Activated CD8-positive, alpha-beta memory T cell treated with anti-CD3 and anti-CD28 coated beads for 1 hour (primary cell): ENCODE measurements around the gene VPS35L.

ENCODE experiments used
- DNase-seq, 2 donors: peaks; one replicate each; pipeline ENCODE4 v3.0.0-alpha.2; 2020; ENCODE audit warnings: low read depth in 1 of 2; ENCODE audit errors: extremely low read depth in 1 of 2

Gene VPS35L

DNA sequence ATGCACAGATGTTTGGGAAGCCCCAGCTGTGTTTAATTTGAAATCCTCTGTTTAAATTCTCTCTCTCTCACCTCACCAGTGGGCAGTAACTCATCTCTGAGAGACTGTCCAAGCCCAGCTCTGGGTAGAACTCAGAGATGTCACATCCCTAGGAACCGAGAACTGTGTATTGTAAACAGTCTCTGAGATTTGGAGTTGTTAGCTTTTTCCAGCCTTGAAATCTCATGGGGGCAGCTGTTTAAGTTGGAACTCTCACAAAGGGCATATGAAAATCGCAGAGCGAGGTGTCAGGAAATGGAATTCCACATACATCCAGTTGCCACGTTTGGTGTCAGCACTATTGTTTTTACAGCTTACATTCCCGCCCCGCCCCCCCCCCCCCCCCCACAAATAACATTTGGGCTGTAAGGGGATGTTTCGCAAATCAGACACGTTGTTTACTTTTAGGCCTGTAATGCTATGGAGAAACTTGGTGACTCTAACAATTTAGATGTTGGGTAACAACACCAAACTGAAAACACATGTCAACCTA is 34.3 kb downstream of the VPS35L start:
- DNase-seq = no peak

DNA sequence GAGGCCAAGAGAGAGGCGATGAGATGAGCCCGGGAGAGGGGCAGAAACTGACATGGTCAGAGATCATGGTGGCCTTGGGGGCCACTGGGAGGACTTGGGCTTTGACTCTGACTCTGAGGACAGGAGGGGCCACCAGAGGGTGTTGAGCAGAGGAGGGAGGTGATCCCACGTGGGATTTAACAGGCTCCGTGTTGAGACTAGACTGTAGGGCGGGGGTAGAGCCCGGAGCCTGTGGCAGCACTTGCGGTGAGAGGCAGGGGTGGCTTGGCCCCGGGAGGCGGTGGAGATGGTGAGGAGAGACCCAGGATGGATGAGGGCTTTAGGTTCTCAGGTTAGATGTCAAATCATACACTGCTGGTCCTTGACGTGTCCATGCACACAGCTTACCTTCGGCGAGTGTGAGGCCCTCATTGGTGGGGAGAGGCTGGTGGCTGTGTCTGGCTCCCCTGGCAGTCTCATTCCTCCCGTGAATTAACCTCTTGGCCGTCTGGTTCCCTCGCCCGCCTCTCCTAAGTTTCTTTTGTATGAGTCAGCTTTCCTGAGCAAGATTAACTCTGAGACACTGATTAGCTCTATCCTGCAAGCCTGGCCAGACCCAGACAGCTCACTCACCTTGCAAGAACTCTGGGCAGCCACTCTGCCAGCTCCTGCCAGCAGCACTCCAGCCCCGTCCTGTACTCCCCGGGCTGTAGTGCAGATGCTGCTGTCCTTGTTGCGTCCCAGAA is 39.7 kb downstream of the VPS35L start:
- no peak for DNase-seq

DNA sequence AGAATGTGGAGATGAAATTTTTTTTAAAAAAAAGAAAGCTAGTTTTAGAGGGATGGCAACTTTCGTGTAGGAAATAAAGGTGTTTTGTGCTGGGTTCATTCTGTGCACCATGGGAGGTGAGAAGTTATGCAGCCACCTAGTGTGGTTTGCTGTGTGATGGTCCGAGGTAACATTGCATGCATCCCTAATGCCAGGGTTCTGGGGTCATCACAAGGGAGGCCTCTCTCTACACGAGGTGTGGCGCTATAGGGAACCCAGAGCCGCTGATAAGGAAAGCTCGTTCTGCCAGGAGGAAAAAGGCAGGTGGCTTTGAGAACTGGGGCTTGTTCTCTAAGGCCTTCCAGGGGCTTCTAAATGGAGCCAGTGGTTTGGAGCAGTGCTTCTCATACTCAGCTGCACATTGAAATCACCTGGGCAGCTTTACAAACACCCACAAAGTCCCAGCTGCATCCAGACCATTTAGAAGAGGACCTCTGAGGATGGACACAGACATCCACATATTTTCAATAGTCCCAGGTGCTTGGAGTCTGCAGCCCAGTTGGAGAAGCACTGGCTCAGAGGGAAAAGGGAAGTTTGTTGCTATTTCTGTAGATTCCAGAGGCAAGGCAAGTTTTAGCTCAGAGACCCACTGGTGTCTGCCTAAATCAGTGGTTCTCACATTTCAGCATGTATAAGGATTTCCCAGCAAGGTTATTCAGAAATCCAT is 43.5 kb downstream of the VPS35L start:
- no peak for DNase-seq

- no peak for DNase-seq
Measured at GRCh38 chr16:19599968-19600716, 44.6 kb downstream of the VPS35L start.

DNA sequence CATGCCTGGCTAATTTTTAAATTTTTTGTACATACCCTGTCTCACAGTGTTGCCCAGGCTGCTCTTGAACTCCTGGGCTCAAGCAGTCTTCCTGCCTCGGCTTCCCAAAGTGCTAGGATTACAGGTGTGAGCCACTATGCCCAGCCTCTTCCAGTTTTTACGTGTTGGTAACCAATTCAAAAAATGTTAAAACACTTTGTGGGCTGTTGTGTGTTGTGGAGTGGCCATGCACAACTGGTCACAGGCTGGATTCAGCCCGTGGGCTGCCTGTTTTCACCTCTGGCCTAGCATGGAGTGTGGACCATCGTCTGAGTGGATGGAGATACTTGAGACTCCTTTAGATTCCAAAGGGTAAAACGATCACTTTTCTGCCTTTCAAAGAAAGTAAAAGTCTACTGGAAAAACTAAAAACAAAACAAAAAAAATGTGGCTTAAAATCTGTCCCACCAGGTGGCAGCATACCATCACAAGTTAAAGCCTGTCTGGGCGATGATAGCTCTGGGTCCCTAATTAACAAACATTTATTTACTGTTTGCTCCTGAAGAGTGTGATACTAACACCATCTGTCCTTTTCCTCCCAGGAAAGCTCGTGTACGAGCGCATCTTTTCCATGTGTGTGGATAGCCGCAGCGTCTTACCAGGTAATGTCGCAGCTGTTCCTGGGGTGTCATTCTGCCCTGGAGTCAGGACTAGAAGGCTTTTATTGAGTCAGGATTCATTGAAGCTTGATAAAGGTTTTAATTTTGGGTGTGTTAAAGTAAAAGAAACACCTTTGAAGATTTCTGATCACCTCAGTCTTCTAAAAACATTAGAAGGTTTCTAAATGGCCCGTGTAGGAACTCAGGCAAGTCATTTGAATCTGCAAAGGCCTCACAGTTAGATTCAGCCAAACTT is 45.8 kb downstream of the VPS35L start:
- DNase-seq = no peak

DNA sequence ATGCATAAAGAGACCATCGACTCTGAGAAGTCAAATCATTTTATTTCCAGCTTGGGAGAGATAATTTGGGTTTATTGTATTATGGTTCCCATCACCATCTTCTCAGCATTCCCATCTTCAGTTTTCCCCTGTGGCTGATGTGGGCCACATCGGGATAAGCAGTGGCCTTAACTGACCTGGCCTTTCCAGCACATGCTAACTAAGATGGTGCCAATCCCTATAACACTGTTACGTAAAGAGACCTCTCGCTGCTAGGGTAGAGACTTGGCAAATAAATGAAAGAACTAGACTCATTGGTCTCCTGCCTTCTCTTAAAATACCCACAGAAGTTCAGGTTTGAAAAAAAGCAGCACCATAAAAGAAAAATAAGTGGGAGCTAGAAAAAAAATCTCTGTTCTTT is 49.4 kb downstream of the VPS35L start:
- no peak for DNase-seq

GRCh38 chr16:19605701-19606100 is 50.2 kb downstream of the VPS35L start:
- no peak for DNase-seq

DNA sequence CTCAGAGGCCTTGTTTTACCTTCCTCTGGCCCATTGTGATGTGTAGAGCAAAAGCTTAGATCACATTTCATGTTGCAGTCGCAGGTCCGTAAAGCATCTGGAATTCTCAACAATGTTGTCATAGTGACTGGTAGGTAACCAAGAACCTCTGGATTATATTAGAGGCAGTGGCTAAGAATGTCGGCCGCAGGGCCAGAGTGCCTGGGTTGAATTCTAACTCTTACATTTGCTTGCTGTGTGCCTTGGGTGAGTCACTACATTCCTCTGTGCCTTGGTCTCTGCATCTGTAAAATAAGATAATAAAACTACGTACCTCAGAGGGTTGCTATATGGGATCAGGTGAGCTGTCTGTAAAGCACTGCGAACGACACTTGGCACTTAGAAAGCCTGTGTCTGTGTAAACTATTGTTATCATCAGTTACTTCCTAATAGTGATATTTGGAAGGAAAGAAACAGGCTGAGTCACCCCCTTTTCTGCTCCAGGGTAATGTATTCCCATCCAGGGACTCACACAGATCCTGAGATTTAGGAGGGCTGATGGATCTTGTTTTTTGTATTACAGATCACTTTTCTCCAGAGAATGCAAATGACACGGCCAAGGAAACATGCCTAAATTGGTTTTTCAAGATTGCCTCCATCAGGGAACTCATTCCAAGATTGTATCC is 52.2 kb downstream of the VPS35L start:
- no peak for DNase-seq

GRCh38 chr16:19609359-19609758 is 53.9 kb downstream of the VPS35L start:
- no peak for DNase-seq

DNA sequence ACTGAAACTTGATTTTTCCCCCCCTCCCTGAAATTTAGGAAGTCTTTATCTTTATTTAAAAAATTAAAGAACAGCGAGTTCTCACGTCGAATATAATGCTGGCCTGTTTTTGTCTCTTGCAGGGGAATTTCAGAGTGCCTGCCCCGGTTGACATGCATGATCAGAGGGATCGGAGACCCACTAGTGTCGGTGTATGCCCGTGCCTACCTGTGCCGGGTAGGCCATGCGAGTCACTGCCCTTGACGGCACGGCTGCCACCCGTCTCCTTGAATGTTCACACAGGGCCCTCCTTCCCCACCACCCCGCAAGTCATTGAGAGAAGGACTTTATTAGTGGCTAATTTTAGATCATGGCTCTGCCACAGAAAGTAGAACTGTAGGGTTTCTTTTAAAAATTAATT is 54.7 kb downstream of the VPS35L start:
- no peak for DNase-seq

DNA sequence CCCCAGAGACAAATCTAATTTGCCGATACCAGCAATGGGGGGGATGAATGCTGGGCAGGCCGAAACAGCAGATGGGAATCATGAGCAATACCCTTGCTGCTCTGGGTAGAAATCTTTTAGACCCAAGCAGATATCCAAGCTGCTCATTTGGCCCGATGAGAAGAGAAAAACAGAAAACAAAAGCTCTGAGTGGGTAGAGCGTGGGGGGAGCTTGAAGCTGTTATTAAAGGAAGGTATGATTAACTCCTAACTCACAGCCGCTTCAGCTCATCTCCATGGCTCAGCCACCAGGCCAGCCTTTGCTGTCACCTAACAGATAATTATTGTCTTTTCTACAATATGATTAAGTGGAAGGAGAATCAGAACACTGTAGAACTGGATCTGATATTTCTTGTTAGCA is 58.3 kb downstream of the VPS35L start:
- DNase-seq = no peak

DNA sequence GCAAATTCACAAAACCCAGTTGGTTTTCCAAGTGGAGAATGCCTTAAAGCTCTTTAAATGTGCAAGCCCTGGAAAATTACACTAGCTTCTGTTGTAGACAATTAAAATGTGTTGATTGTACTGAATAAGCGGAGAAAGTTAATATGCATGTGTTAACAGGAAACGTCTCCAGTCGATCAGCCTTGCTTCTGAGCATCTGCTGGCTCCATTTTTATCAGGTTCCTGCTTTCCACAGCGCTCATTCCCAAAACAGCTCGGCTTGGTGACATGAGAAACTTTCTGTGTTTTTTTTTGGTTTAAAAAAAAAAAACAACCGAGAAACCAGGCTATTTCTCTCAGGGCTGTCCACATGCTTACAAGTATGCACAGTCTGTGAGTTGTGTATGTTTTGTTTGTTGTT is 60.7 kb downstream of the VPS35L start:
- DNase-seq = no peak

GRCh38 chr16:19618876-19619275 is 63.4 kb downstream of the VPS35L start:
- DNase-seq = no peak

GRCh38 chr16:19621445-19621844 is 65.9 kb downstream of the VPS35L start:
- no peak for DNase-seq

- no peak for DNase-seq
Measured at GRCh38 chr16:19625039-19625438, 69.5 kb downstream of the VPS35L start.

DNA sequence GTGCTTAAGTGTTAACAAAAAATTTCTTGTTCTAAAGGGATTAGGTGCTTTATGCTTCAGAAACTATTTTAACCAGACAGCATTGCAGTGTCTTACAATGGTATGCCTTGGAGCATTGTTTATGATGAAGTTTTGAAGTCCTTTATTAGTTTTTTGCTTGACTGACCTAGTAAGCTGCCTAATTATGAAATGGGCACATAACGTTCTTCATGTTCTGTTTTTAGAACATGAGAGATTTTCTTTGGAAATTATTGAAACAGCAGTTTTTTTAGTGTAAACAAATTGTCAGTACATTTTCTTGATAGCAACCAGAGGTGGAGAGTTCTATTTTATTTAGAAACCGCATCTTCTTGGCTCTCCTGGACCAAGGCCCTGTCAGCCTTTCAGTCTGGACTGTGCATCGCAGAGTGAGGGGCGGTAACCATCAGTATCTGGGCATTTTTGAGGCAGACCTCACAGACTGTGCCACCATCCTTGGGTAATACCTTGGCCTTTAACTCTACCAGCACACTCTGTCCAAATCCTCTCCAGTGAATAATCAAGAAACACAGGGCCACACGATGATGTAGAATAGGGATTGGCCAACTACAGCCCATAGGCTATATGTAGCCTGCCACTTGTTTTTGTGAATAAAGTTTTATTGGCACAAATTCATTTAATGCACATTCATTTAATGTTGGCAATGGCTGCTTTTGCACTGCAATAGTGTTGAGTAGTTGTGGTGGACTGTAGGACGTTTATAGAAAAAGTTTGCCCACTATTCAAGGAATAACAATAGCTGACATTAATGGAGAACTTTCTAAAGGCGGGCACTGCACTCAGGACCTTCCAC is 81.1 kb downstream of the VPS35L start:
- DNase-seq = no peak

- DNase-seq = no peak
Measured at GRCh38 chr16:19639986-19640421, 84.5 kb downstream of the VPS35L start.

DNA sequence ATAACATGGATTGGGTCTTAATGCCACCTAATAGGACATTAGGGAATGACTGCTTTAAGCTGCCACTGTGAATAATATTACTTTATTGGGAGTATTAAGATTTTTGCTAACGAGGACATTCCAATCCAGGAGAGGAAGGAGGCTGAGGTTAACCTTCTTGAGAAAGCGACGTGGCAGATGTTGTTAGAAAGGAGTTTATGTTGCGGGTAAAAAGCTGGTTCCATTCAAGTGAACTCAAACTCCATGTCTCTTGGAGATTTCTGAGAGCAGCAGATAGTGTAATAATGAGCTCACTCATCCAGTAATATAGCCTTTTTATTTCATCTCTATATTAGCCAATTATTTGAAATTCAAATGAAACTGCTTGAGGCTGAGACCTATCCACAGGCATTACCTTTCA is 87.0 kb downstream of the VPS35L start:
- DNase-seq = no peak

- DNase-seq = no peak
Measured at GRCh38 chr16:19644877-19645276, 89.4 kb downstream of the VPS35L start.
